Measurements from ENCODE around the gene SLC16A12.

Gene SLC16A12

DNA sequence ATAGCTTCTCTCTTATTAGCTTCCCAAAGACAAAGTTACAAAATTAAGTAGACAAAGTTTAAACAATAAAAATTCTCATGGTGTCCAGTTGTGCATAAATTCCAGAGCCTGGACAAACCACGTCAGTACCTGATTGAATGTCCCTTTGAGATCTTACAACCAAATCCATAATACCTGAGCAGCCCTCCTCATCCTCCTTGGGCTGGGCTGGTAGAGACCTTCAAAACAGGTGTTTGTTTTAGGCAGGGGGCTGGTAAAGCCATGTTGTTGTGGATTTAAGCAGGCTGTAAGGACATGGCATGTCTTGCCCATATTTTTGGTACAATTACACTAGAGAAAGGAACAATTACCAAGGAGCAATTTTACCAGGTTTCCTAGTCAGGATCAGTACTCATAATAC, 118.9 kb downstream of the SLC16A12 start:
- H3K4me1 ChIP-seq (ENCODE audit: control insufficient read depth, insufficient read depth, low read depth, low read length) = peaks cover 4% of the 10 kb centered on the region
- no peak overlapping the region for H4K91ac ChIP-seq (ENCODE audit: low read length)
- H3K18ac ChIP-seq (ENCODE audit: low read depth in 1 of 2, low read length in 2 of 2) = no peak overlapping the region
- H3K4ac ChIP-seq (ENCODE audit: low read depth in 1 of 2, low read length in 2 of 2) = no peak overlapping the region
- peaks cover 0 to 31% of the 10 kb centered on the region in 2 experiments for H3K36me3 ChIP-seq (ENCODE audit: control insufficient read depth in 1 of 2, insufficient read depth in 2 of 2, low read depth in 1 of 2, low read length in 2 of 2)
- DNase-seq = no peak
- no peak overlapping the region for H3K4me2 ChIP-seq (ENCODE audit: low read length, poor library complexity, severe bottlenecking)
- 100% methylated on average over 1 of the region's 1 CpG for WGBS
- no peak overlapping the region for H3K27ac ChIP-seq (ENCODE audit: low read length, poor library complexity, severe bottlenecking)
- H2AFZ ChIP-seq (ENCODE audit: low read depth, low read length) = no peak overlapping the region
- peaks cover 10% of the 10 kb centered on the region for H3K79me1 ChIP-seq (replicated peaks; ENCODE audit: low read length, poor library complexity, severe bottlenecking)
- no peaks in the 10 kb centered on the region for H3K27me3 ChIP-seq (ENCODE audit: control insufficient read depth in 1 of 2, insufficient read depth in 1 of 2, low read length in 2 of 2)
- no peak overlapping the region for H2BK12ac ChIP-seq (ENCODE audit: low read length in 2 of 2)
- no peak overlapping the region for H4K8ac ChIP-seq (ENCODE audit: low read length)
- H3K4me3 ChIP-seq (ENCODE audit: insufficient read depth in 1 of 2, low read depth in 1 of 2, low read length in 2 of 2) = no peak overlapping the region
- H3K9ac ChIP-seq (ENCODE audit: low read length) = no peak overlapping the region
- H3K23ac ChIP-seq (ENCODE audit: low read length in 2 of 2) = no peak overlapping the region
- no peak overlapping the region for H2BK5ac ChIP-seq (ENCODE audit: low read depth, low read length, poor library complexity, severe bottlenecking)
- no peak overlapping the region for H3K14ac ChIP-seq (ENCODE audit: low read length in 2 of 2)
- H2AK5ac ChIP-seq (ENCODE audit: low read length, severe bottlenecking) = no peak overlapping the region
- no peak overlapping the region for H2BK120ac ChIP-seq (ENCODE audit: low read depth, low read length)
- no peaks in the 10 kb centered on the region for H3K9me3 ChIP-seq (ENCODE audit: control insufficient read depth, low read length)
- H2BK15ac ChIP-seq (ENCODE audit: low read depth, poor library complexity, severe bottlenecking) = no peak overlapping the region

DNA sequence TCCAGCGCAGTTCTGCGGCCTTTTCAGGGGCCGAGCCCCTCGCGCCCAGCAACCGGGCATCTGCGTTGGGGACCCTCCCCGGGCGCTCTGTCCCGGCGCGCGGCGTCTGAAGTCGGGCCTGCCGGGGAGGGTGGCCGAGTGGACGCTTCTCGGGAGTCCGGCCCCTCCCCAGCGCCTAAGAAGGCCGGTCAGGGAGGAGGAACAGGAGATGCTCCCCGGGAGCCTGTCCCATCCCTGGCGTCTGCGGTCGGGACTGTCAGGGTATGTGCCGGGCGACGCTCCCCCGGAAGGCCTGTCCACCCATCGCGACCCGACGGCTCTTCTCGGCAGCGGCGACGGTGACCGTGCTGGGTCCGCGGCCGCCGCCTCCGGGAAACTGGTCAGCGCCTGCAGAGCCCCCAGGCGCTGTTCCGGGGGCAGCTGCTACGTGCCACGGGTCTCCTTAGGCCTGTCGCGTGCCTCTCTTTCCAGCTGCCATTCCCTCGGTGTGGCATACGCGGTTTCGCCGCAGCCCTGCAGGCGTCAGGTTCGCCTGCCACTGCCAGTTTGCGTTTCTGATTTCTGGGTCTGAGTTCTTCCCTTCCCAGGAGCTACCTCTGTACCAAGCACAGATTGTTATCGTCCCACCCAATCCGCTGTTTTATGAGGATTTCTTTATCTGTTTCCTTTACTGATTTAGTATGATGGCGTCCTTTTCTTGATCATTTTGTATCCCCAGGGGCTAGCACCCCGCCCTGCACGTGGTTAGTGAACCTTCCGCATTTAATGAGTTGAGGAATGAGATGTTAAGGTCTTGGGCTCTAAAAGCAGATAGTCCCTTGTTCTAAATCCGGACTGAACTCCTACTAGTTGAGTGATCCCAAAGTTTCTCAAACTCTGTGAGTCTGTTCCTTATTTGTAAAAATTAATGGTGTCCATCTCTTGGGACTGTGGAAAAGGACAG, 120.2 kb downstream of the SLC16A12 start:
- WGBS = 5% methylated on average over 56 of the region's 66 CpGs
- peaks cover 4% of the 10 kb centered on the region for H3K4me1 ChIP-seq (ENCODE audit: control insufficient read depth, insufficient read depth, low read depth, low read length)
- H2AFZ ChIP-seq (ENCODE audit: low read depth, low read length) = peak overlapping the region; percentile 62
- peak overlapping the region in 1 of 2 experiments; percentile 57 for H3K23ac ChIP-seq (ENCODE audit: low read length in 2 of 2)
- peak overlapping the region; percentile 21 for H2AK5ac ChIP-seq (ENCODE audit: low read length, severe bottlenecking)
- H3K18ac ChIP-seq (ENCODE audit: low read depth in 1 of 2, low read length in 2 of 2) = peak overlapping the region; percentile 89 to 90
- peaks cover 0 to 18% of the 10 kb centered on the region in 2 experiments for H3K36me3 ChIP-seq (ENCODE audit: control insufficient read depth in 1 of 2, insufficient read depth in 2 of 2, low read depth in 1 of 2, low read length in 2 of 2)
- peak overlapping the region; percentile 87 for H4K8ac ChIP-seq (ENCODE audit: low read length)
- peak overlapping the region; percentile 69 for H3K4me2 ChIP-seq (ENCODE audit: low read length, poor library complexity, severe bottlenecking)
- peak overlapping the region; percentile 41 for H3K27ac ChIP-seq (ENCODE audit: low read length, poor library complexity, severe bottlenecking)
- peak; percentile 76 for DNase-seq
- peak overlapping the region; percentile 84 for H4K91ac ChIP-seq (ENCODE audit: low read length)
- peaks cover 10% of the 10 kb centered on the region for H3K79me1 ChIP-seq (replicated peaks; ENCODE audit: low read length, poor library complexity, severe bottlenecking)
- H3K14ac ChIP-seq (ENCODE audit: low read length in 2 of 2) = peak overlapping the region; percentile 87 to 97
- peak overlapping the region; percentile 77 to 98 for H3K4me3 ChIP-seq (ENCODE audit: insufficient read depth in 1 of 2, low read depth in 1 of 2, low read length in 2 of 2)
- H2BK12ac ChIP-seq (ENCODE audit: low read length in 2 of 2) = peak overlapping the region in 1 of 2 experiments; percentile 45
- H3K4ac ChIP-seq (ENCODE audit: low read depth in 1 of 2, low read length in 2 of 2) = peak overlapping the region; percentile 34 to 82
- H3K9ac ChIP-seq (ENCODE audit: low read length) = peak overlapping the region; percentile 97
- peak overlapping the region; percentile 73 for H2BK15ac ChIP-seq (ENCODE audit: low read depth, poor library complexity, severe bottlenecking)
- peak overlapping the region; percentile 82 for H2BK120ac ChIP-seq (ENCODE audit: low read depth, low read length)
- no peaks in the 10 kb centered on the region for H3K27me3 ChIP-seq (ENCODE audit: control insufficient read depth in 1 of 2, insufficient read depth in 1 of 2, low read length in 2 of 2)
- H2BK5ac ChIP-seq (ENCODE audit: low read depth, low read length, poor library complexity, severe bottlenecking) = no peak overlapping the region
- H3K9me3 ChIP-seq (ENCODE audit: control insufficient read depth, low read length) = no peaks in the 10 kb centered on the region

DNA sequence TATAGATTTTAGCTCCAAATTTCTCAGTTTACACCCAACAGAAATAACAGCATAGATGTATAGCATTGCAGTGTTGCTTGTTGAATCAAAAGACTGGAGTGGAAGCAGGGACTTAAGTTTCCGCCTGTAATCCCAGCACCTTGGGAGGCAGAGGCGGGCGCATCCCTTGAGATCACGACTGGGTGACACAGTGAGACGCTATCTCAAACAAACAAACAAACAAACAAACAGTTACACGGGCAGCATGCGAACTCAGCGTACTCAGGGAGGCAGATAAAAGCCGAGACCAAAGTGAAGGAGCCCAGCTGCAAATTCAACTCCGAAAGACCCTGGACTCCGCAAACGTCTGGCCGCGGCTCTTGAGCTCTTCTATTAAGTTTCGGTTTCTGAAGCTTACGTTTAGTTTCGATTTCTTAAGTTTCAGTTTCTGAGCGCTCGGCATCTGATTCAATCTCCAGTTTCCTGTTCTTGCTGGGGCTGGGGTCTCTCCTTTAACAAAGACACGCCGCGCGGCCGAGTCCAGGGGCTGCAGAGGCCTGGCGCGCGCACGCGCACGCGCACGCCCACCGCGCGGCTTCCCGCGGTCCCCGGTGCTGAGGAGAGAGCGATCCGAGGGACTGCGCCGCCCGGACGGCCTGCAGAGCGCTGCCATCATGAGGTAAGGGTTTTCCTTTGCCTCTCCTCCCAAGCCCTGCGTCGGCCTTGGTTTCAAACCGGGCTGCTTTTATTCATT, 121.1 kb downstream of the SLC16A12 start, which contains the start of gene IFIT5:
IFIT5 (plus strand) TSS at position 423 of the 733 bp plus-strand sequence; CDS start at position 654, 231 bp downstream.
- H3K36me3 ChIP-seq (ENCODE audit: control insufficient read depth in 1 of 2, insufficient read depth in 2 of 2, low read depth in 1 of 2, low read length in 2 of 2) = peaks cover 0 to 18% of the 10 kb centered on the region in 2 experiments
- H2BK15ac ChIP-seq (ENCODE audit: low read depth, poor library complexity, severe bottlenecking) = peak within 1 kb of the TSS; percentile 73
- peak within 1 kb of the TSS; percentile 62 for H2AFZ ChIP-seq (ENCODE audit: low read depth, low read length)
- peak; percentile 86 for DNase-seq
- peak within 1 kb of the TSS; percentile 65 for H3K27ac ChIP-seq (ENCODE audit: low read length, poor library complexity, severe bottlenecking)
- peak within 1 kb of the TSS; percentile 77 to 98 for H3K4me3 ChIP-seq (ENCODE audit: insufficient read depth in 1 of 2, low read depth in 1 of 2, low read length in 2 of 2)
- peak within 1 kb of the TSS; percentile 87 for H4K8ac ChIP-seq (ENCODE audit: low read length)
- H2BK120ac ChIP-seq (ENCODE audit: low read depth, low read length) = peak within 1 kb of the TSS; percentile 82
- H2AK5ac ChIP-seq (ENCODE audit: low read length, severe bottlenecking) = peak within 1 kb of the TSS; percentile 21
- peak within 1 kb of the TSS; percentile 84 for H4K91ac ChIP-seq (ENCODE audit: low read length)
- H3K4ac ChIP-seq (ENCODE audit: low read depth in 1 of 2, low read length in 2 of 2) = peak within 1 kb of the TSS; percentile 52 to 82
- H3K9me3 ChIP-seq (ENCODE audit: control insufficient read depth, low read length) = no peaks in the 10 kb centered on the region
- H3K4me1 ChIP-seq (ENCODE audit: control insufficient read depth, insufficient read depth, low read depth, low read length) = peaks cover 4% of the 10 kb centered on the region
- no peak within 1 kb of the TSS for H2BK5ac ChIP-seq (ENCODE audit: low read depth, low read length, poor library complexity, severe bottlenecking)
- H3K4me2 ChIP-seq (ENCODE audit: low read length, poor library complexity, severe bottlenecking) = peak within 1 kb of the TSS; percentile 69
- peak within 1 kb of the TSS; percentile 89 to 90 for H3K18ac ChIP-seq (ENCODE audit: low read depth in 1 of 2, low read length in 2 of 2)
- peak within 1 kb of the TSS in 1 of 2 experiments; percentile 57 for H3K23ac ChIP-seq (ENCODE audit: low read length in 2 of 2)
- H3K27me3 ChIP-seq (ENCODE audit: control insufficient read depth in 1 of 2, insufficient read depth in 1 of 2, low read length in 2 of 2) = no peaks in the 10 kb centered on the region
- H3K14ac ChIP-seq (ENCODE audit: low read length in 2 of 2) = peak within 1 kb of the TSS; percentile 90 to 97
- WGBS = under 1% methylated on average over 43 of the region's 48 CpGs
- peak within 1 kb of the TSS in 1 of 2 experiments; percentile 77 for H2BK12ac ChIP-seq (ENCODE audit: low read length in 2 of 2)
- H3K9ac ChIP-seq (ENCODE audit: low read length) = peak within 1 kb of the TSS; percentile 97
- peaks cover 10% of the 10 kb centered on the region for H3K79me1 ChIP-seq (replicated peaks; ENCODE audit: low read length, poor library complexity, severe bottlenecking)

Measured in mesenchymal stem cell (in vitro differentiated cells and primary cell).